DMS153 (cell line): ENCODE measurements around the gene ZMIZ1.

Experiments
- DNase-seq: peaks from one replicate; lab custom pipeline; 2025; lab: John Stamatoyannopoulos, UW

ZMIZ1 gene

DNA sequence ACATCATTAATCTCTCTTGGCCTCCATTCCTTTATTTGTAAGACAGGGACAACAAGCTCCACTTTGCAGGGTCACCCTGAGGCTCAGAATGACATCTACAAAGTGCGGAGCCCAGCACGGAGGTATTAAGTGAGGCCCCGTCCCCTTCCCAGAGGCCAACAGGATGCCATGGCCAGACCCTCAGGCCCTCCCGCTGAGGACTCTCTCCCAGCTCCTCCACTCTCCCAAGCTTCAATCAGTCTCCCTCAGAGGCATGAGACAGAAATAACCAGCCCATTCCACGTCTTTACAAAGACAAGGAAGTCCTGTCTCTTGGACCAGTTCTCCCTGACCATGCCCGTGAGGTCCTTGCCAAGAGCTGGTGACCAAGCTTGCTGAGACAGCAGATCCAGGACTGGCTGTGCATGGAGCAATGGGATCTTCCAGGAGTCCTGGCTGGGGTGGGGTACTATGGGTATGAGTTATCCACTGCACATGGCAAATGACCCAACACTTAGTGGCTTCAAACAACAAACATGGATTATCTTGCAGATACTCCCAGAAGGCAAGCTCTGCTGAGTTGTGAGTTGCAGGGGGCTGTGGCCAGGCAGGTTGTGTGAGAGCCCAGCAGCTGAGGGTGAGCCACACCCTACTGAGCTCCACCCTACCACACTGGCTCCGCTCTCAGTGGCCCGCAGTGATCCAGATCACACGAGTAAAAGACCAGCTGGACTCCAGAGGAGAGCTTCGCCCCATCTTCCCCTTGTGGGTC lies 274.2 kb downstream of the ZMIZ1 start:
- no peak for DNase-seq

DNA sequence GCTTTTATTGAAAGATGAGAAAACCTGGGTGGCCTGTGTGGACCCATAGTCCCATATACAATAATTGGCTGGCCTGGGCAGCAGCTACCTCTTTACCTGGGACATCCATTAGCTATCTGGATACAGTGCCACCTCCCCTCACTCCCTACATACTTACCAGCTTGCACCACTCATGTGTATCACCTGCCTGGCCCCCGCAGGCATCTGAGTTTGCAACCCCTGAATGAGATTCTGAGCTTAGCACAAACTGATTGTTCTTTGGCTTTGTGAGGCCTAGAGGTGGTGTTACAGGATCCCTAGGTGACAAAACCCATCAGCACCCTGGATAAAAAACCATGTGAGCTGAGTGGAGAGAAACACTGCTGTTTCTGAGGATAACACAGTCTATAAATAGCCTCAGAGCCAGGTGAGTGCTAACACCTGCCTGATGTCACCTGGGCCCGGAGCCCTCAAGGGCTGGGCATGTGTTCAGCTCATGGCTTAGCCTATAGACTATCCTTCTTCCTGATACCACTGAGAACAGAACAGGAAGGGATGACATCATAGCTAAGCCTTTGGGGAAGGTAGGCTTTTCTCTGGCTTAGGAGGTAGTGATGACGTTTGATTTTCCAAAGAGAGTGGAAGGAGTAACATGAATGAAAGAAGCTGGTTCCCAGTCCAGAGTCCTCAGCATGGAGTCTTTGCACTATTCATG lies 275.9 kb downstream of the ZMIZ1 start:
- DNase-seq = peak; percentile 99

DNA sequence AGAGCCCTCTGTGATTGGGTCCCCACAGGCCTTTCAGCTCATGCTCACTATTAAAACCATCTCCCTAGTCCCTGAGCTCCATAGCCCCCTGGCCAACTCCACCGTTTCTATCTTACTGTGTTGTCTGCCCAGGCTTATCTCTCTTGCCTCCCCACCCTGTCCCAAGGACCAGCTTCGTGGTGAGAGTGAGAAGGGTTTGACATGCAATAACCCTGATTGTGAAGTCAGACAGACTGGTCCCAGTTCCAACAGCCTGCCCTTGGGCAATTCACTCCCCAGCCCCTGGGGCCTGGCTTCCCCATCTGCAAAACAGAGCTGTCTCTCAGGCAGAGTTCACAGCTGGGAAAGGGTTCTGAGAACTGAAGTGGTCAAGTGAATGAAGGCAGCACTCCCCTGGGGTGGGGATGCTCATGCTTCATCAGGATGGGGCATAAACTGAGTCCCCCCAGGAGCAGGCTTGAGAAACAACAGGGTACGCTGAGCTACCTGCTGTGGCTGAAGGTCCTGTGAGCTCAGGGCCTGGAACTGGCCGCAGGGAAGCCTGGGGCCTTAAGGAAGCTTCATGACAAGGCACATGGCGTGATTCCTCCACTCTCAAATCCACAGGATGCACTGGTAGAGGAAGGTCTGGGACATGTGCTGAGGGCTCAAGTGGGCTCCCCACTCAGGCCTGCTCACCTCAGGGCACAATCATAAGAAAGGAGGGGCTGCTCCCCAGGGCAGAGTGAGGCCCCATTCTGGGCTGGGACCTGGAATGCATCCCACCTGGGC lies 276.7 kb downstream of the ZMIZ1 start:
- DNase-seq = no peak

DNA sequence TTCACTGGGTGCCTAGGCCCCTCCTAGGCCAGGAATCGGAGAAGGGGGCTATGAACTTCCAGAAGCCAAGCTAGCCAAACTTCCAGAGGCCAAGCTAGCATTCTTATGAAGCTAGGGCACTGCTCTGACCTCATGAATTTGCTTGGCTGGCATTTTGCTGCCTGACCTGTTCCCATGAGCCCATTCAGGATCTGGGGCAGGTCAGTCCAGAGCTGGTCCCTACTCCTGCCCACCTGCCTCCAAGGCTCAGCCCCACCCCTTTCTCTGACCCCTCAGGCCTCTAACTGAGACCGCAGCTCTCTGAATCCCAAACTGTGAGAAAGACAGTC lies 277.2 kb downstream of the ZMIZ1 start:
- no peak for DNase-seq

DNA sequence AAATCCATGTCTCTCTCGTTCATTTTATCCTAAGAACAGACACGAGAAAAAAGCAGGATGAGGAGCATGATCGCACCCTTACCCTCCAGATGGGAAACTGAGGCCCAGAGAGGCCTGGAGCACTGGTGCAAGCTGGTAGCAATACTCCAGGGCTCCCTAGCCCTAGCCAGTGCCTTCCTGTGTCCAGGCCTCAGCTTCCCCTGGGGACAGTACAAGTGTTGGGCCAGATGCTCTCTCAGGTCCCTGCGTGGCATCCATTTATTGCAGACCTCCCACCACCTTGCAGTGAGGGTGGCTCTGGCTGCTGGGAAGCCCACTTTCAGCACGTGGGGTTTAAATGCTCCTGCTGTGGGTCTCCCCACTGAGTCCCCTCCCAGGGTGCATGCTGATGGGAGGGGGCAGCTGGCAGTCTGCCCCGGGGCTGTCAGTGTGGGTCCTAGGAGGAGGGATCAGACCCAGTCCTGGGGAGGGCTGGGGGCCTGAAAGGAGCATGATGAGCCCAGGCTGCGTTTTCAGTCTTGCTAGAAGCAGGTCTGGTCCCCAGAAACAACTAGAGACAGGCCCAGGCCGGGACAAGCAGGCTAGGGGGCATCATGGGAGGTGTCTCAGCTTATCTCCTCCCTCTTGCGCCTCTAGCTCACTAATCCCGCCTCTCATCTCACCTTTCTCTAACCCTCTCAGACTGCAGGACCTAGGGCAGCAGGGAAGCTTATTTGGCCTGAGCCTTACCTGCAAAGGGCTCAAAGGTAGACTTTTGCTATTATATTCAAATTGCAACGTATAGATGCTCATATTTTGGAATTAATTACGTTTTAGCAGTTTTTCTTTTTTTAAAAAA lies 277.8 kb downstream of the ZMIZ1 start:
- no peak for DNase-seq

GRCh38 chr10:79347226-79347893 lies 278.6 kb downstream of the ZMIZ1 start, which contains the start of gene PPIF:
PPIF (plus strand) TSS chr10:79347469; CDS start chr10:79347549, 80 bp downstream.
- peak; percentile 83 for DNase-seq

DNA sequence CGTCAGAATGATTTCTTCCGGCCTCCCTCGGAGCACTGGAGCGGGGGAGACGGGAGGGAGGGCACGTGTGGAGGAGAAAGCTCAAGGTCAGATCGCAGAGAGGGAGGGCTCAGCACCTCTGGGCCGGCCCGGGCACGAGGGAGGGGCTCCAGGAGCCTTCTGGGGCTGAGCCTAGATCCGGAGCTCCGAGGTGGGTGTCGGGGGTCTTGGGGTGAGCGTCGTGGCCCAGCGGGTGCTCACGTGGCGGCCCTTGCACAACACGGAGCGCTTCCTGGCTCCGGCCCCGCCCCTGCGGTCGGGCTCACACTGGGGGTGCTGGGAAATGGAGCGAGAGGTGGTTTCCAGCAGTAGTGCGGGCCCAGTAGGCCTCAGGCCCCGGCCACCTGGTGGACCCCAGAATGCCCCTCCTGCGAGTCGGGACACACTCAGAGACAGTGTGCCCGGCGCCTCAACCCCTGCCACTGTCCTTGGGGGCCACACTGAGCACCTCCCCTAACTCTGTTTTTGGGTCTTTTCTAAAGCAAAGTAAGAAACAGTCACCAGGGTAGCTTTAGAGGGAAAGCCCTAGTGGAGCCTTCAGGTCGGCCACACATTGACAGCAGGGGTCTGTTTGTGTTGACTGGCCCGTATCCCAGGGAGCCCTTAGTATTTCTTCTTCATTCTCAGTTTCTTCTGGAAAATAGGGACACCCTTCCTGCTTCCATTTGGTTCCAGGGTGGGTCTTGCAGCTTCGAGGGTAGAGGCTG lies 279.3 kb downstream of the ZMIZ1 start:
- no peak for DNase-seq

- DNase-seq = no peak
Observed at GRCh38 chr10:79348640-79348988, 279.8 kb downstream of the ZMIZ1 start.

DNA sequence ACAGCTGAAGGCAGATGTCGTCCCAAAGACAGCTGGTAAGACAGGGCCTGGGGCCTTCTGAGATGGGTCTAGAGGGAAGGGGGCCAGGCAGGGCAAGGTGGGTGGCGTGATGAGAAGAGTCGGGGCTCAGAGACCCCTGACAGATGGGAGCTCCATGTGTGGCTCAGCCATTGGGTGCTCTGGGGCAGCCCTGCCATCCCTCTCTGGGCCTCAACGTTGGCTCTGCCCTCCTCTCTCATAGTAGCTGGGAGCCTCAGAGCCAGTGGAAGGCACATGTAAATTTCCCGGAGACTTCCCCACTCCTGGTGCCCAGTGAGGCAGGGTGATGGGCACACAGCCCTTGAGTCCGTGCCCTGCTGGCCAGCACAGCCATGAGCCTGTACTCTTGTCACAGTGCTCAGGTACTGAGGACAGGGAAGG lies 280.3 kb downstream of the ZMIZ1 start:
- DNase-seq = no peak

- no peak for DNase-seq
Observed at GRCh38 chr10:79349766-79350406, 281.1 kb downstream of the ZMIZ1 start.

DNA sequence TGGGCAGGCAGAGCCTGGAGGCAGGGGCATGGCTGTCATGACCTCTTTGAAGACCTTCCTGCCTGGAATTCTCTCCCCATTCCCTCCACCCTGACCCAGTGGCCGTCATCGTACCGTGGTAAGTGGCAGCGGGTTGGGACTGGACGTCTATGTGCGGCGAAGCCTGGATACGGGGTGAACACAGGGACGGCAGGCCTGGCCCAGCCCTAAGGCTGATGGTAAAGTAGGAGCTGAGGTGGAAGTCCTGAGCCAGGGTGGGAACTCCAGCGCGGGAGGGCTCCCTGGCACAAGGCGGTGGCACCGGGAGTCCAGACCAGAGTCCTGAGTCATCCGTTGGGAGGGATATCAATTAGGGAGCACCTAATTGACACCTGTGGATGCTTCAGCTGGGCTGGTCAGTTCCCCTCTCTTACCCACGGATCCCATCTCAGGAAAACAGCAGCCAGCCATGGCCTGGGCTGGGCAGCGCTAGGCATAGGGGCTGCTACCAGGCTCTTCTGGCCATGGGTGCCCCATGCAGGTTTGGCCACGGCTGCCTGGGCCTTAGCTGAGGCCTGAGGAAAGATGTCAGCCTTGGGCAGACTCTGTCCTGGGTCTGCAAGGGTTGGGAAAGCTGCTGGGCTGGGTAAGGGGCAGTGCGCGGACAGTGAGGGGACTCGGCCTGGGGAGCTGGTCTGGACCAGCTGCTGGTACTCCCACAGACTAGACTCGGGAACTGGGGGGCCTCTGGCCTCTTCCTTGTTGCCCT lies 281.8 kb downstream of the ZMIZ1 start:
- DNase-seq = no peak

GRCh38 chr10:79351332-79351731 lies 282.6 kb downstream of the ZMIZ1 start:
- no peak for DNase-seq

DNA sequence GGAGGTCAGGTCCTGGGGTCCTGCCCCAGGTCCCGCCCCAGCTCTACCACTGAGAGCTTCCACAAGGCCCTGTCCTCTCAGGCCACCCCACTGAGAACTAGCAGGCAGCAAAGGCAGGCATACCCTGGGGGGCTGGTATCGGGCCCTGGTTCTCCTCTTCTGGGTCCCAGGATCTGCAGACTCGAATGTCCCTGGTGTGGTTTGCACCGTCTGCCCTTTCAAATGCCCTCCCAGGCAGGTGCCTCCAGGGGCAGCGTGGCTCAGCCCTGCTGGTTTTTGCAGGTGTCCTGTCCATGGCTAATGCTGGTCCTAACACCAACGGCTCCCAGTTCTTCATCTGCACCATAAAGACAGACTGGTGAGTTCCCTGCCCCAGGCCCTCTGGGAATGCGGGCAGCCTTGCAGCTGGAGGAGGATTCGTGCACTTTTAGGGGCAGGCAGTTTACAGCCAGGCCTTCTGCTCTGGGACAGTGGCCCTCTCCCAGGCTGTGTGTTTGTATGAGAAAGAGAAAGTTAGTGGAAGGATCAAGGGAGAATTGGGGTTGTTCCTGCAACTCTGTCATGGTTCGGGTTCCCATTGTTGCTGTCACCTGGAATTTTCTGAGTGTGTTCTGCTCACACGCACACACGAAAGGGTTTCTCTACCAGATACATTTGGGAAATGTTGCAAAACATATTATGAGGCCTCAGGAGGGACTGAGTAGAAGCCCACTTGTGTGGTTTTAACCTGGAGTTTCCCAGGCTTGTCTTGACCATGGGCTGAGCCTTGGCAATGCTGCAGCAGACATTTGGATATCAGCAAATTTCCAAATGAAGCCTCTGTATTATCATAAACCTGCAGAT lies 283.5 kb downstream of the ZMIZ1 start:
- no peak for DNase-seq

DNA sequence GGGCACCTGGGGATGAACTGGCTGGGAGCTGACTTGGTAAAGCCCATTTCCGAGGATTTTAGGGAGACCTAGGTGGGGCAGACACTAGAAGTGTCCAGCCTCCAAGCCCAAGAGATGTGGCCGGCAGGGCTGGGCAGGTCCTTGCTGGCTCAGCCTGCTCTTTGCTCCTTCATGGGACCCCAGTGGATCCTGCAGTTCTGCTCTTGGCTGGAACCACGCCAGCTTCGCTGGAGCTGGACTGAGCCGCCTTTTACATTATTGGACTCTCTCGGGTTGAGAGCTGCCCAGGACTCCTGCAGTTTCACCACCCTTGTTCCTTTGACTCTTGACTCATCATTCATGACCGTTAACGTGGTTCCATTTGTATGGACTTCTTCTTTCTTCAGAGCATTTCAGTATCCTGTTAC lies 284.2 kb downstream of the ZMIZ1 start:
- DNase-seq = no peak

DNA sequence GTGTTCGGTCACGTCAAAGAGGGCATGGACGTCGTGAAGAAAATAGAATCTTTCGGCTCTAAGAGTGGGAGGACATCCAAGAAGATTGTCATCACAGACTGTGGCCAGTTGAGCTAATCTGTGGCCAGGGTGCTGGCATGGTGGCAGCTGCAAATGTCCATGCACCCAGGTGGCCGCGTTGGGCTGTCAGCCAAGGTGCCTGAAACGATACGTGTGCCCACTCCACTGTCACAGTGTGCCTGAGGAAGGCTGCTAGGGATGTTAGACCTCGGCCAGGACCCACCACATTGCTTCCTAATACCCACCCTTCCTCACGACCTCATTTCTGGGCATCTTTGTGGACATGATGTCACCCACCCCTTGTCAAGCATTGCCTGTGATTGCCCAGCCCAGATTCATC lies 285.0 kb downstream of the ZMIZ1 start:
- no peak for DNase-seq

- DNase-seq = no peak
Observed at GRCh38 chr10:79354141-79354540, 285.4 kb downstream of the ZMIZ1 start.

- no peak for DNase-seq
Observed at GRCh38 chr10:79354615-79355014, 285.8 kb downstream of the ZMIZ1 start.

- no peak for DNase-seq
Observed at GRCh38 chr10:79355420-79356017, 286.8 kb downstream of the ZMIZ1 start.
